HG03378 (cell line): ENCODE data around the gene PDE3B.
"Not testable (repeated sequence)": the region's sequence is repeated elsewhere in the genome, so short reads cannot be mapped to it uniquely, and the experiment has no call there.

Experiments
- ATAC-seq: cut with Tn5 transposase; IDR thresholded peaks from one replicate; pipeline ENCODE4 v1.9.1; 2021; ENCODE audit warnings: mild to moderate bottlenecking, moderate library complexity; ENCODE audit not compliant: unreplicated experiment

Gene PDE3B

GRCh38 chr11:14643697-14644225 is at the start of gene PDE3B:
PDE3B (plus strand) TSS chr11:14643804; CDS start chr11:14644076, 272 bp downstream.
- peak; percentile 59 for ATAC-seq

- not testable (repeated sequence) for ATAC-seq
Observed at GRCh38 chr11:14595261-14595660, 48.3 kb upstream of the PDE3B start.

- no peak for ATAC-seq
Observed at GRCh38 chr11:14607713-14608112, 35.9 kb upstream of the PDE3B start.

DNA sequence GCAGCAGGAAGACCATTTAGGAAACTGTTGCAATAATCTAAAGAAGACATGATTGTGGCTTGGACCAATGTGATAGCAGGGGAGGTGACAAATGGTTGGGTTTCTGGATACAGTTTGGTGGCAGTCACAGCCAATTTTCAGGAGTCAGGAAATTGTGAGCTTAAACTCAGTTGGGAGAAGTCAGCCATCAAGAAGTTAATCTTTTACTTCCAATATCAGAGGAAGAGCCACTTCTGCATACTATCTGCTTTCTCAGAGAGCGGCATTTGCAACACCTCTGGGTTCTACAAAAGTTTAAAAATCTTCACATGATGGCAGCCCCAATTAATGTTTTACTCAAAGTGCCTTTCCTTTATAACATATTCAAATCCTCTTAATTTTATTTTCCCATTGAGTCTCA is 33.7 kb upstream of the PDE3B start:
- ATAC-seq = no peak

GRCh38 chr11:14611939-14612338 is 31.7 kb upstream of the PDE3B start:
- ATAC-seq = peak; percentile 65

- no peak for ATAC-seq
Observed at GRCh38 chr11:14612694-14613093, 30.9 kb upstream of the PDE3B start.

DNA sequence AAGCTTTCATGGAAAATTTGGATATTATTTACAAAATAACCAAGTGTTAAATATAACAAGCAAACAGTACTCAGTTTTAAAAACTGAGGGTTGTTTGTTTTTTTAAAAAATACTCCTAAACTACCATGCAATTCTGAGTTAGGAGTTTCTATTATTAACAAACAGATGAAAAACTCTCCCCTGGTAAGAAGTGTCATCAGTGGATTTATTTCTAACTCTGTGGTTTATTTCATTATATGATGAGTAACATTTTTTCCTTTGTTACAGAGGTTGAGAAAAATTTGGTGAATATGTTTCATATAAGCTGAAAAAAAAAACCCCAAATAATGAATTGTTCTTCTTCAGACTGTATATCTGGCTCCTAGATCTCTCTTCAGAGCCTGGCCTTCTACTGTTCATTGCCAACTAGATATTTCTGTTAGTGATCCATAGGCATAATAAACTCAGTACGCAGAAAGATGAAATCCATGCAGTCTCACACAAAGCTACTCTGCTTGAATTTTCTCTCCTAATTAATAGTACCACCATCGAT is 29.4 kb upstream of the PDE3B start:
- ATAC-seq = no peak

DNA sequence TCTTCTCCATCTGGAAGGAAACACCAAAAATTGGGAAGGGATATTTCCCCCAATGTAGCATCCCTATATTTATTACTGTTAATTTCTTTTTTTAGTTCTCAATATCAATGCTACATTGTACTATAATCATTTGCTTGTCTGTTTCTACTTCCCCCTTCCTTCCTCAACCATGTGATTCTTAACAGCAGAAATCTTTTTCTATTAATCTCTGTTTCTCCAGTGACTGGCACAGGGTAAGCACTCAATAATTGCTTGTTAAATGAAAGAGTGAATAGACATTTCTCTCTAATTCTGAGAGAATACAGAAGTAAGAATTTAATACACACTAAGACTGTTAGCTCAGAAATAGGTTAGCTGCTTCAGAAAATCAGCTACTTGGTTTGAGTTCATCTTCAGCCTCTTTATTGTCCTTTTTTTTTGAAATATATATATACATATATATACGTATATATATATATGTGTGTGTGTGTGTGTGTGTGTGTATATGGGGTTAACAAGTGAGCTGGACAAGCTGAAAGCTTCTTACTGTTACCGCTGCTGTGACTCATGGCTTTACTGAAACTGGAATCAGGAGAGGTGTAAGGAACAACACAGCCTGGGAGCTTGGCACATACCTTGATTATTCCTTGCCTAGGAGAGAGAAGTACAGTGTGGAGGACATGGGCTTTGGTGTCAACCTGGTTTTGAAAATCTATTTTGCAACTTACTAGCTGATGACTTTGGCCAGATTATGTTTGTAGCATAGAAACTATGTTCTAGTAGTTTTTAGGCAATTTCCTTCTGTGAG is 26.2 kb upstream of the PDE3B start:
- ATAC-seq = no peak

DNA sequence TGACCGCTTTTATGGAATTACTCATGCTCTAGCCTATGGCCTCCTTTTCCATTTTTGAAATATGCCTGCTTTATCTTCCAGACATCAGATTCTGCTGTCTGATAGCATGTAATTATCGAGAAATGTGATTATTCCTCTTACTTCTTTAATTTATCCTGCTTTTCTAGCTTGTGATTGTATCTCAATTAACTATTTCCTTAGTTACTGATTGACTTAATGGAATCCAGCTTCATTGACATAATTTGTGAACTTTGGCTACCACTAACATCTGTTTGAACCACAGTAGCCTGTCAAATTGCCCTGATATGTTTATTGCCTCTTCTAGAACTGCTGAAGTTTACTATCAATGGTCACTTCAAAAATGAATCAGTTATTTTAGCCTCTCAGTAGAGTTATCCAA is 25.5 kb upstream of the PDE3B start:
- ATAC-seq = no peak

GRCh38 chr11:14619603-14620531 is 23.7 kb upstream of the PDE3B start:
- ATAC-seq = no peak

DNA sequence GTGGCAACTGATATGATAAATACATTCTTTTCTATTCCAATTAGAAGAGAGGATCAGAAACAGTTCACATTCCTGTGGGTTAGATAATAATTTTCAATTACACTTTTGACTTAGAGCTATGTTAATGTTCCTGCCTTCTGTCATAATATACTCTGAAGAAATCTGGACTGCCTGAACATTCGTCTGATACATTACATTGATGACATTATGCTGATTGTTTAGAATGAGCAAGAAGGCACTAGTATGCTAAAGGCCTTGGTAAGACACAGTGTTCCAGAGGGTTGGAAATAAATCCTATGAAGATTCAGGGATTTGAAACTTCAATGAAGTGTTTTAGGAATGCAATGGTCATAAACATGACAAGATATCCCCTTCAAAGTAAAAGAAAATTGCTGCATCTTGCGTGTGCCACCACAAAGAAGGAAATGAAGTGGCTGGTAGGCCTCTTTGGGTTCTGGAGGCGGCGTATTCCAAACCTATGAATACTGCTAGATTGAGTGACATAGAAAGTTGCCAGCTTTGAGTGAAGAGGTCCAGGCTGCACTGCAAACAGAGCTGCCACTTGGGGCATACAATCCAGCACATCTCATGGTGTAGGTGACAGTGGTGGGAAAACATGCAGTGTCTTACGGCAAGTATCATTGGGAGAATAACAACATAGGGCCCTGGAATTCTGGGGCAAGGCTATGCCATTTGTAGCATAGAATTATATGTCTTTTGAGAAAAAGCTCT is 21.2 kb upstream of the PDE3B start:
- no peak for ATAC-seq

GRCh38 chr11:14623036-14623435 is 20.6 kb upstream of the PDE3B start:
- no peak for ATAC-seq

DNA sequence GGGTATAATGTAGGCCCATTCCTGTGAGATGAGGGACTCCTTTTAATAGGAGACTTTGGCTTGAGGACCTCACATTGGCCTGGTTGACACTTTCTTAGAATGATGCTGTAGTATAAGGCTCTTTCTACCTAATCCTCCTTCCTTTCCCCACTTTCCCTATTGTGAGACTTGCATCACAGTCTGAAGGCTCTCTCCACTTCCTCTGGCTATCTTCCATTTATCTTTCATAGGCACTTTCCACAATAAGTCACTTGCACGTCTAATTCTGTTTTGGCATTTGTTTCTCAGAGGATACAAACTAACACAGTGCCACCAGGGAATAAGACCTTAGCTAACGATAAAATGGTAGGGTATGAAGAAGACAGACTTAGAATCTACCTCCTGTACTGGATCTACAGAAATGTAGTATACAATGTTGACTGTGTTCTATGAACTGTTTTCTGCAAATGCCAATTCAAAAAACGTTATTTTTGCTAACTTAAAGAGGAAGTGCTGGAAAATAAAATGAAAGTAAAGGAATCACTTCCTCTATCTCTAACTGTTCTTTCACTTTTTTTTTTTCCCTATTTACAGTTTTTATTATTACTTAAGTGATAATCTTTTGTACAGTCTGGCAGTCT is 17.9 kb upstream of the PDE3B start:
- ATAC-seq = peak; percentile 60

GRCh38 chr11:14626650-14627049 is 17.0 kb upstream of the PDE3B start:
- peak; percentile 18 for ATAC-seq

DNA sequence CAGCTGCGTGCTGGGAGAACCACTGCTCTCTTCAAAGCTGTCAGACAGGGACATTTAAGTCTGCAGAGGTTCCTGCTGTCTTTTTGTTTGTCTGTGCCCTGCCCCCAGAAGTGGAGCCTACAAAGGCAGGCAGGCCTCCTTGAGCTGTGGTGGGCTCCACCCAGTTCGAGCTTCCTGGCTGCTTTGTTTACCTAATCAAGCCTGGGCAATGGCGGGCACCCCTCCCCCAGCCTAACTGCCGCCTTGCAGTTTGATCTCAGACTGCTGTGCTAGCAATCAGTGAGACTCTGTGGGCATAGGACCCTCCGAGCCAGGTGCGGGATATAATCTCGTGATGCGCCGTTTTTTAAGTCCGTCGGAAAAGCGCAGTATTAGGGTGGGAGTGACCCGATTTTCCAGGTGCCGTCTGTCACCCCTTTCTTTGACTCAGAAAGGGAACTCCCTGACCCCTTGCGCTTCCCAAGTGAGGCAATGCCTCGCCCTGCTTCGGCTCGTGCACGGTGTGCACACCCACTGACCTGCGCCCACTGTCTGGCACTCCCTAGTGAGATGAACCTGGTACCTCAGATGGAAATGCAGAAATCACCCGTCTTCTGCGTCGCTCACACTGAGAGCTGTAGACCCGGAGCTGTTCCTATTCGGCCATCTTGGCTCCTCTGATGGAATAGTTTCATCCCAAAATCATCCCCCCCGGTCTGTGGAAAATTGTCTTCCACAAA is 9.9 kb upstream of the PDE3B start:
- not testable (repeated sequence) for ATAC-seq

GRCh38 chr11:14634813-14635212 is 8.8 kb upstream of the PDE3B start:
- no peak for ATAC-seq

DNA sequence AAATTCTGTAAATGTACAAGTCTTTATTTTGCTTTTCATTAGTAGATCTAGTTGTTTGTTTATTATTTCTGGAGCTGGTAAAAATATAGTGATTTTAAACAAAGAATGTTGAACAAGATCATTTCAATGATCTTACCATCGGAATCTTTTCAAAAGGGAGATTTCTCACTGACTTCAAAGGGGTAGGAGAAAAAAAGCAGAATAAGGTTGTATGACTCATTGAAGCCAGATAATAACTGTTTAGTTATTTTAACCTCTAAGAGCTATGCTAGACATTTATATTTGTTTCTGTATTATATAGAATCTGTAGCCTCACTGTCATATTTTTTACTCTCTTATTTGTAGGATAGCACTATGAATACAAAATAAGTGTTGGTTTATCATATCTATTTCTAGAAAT is 8.1 kb upstream of the PDE3B start:
- ATAC-seq = no peak

DNA sequence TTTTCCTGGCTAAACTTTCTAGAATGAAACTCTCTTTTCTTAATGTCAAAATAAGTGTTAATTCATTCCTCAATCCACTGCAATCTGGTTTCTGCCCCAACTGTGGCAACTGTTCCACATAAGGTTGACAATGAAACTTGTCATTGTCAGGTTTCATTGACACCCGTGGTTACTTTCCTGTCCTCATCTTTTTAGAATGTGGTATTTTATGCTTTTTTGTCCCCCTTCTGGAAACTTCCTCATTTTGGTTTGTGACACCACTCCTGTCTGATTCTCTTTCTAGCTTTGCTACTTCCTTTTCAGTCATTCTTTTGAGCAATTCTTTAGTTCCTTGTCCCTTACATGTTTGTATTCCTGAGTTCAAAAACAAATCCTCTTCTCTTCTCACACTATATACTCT is 7.5 kb upstream of the PDE3B start:
- ATAC-seq = peak; percentile 58

- ATAC-seq = no peak
Observed at GRCh38 chr11:14637868-14638409, 5.7 kb upstream of the PDE3B start.
